CD1c-positive myeloid dendritic cell (primary cell): Measurements from ENCODE around the gene ELMOD3.
A peak's percentile ranks its signal among the peaks of the same experiment; 100 is the strongest.
"Not testable (repeated sequence)": the region's sequence is repeated elsewhere in the genome, so short reads cannot be mapped to it uniquely, and the experiment has no call there.

Experiments used
- DNase-seq: peaks from one replicate; pipeline ENCODE4 v3.0.0-alpha.2; 2016; ENCODE audit errors: extremely low spot score

ELMOD3 gene

GRCh38 chr2:85423525-85423924 is 69.0 kb downstream of the ELMOD3 start:
- DNase-seq = no peak

GRCh38 chr2:85425588-85425987 is 71.0 kb downstream of the ELMOD3 start:
- no peak for DNase-seq

GRCh38 chr2:85427300-85427835 is 72.8 kb downstream of the ELMOD3 start:
- DNase-seq = no peak

GRCh38 chr2:85428343-85428881 is 73.8 kb downstream of the ELMOD3 start:
- peak; percentile 91 for DNase-seq

- DNase-seq = no peak
Measured at GRCh38 chr2:85429213-85429923, 74.8 kb downstream of the ELMOD3 start.

- no peak for DNase-seq
Measured at GRCh38 chr2:85429924-85430289, 75.3 kb downstream of the ELMOD3 start.

GRCh38 chr2:85430752-85431569 is 76.4 kb downstream of the ELMOD3 start:
- DNase-seq = no peak

GRCh38 chr2:85431570-85432205 is 77.1 kb downstream of the ELMOD3 start:
- no peak for DNase-seq

GRCh38 chr2:85433511-85434089 is 79.0 kb downstream of the ELMOD3 start:
- no peak for DNase-seq

- peak; percentile 30 for DNase-seq
Measured at GRCh38 chr2:85434696-85435095, 80.1 kb downstream of the ELMOD3 start.

GRCh38 chr2:85435220-85435958 is 80.8 kb downstream of the ELMOD3 start:
- no peak for DNase-seq

- no peak for DNase-seq
Measured at GRCh38 chr2:85435981-85436835, 81.6 kb downstream of the ELMOD3 start.

GRCh38 chr2:85436836-85437487 is 82.4 kb downstream of the ELMOD3 start:
- DNase-seq = no peak

- peak; percentile 96 for DNase-seq
Measured at GRCh38 chr2:85437488-85438200, 83.1 kb downstream of the ELMOD3 start.

- peak; percentile 67 for DNase-seq
Measured at GRCh38 chr2:85438201-85439024, 83.8 kb downstream of the ELMOD3 start.

- DNase-seq = no peak
Measured at GRCh38 chr2:85439025-85439472, 84.5 kb downstream of the ELMOD3 start.

GRCh38 chr2:85439569-85439968 is 85.0 kb downstream of the ELMOD3 start:
- DNase-seq = not testable (repeated sequence)

GRCh38 chr2:85439986-85440385 is 85.4 kb downstream of the ELMOD3 start:
- DNase-seq = no peak
